22Rv1 (cell line): ENCODE measurements around the gene TM9SF4.

Source experiments
- H3K27ac ChIP-seq: fragments of 450-650 bp; 2 replicates; pipeline ENCODE4 v1.5.1; 2017
- ZFX ChIP-seq: fragments of 450-650 bp; IDR thresholded peaks from 2 replicates; pipeline ENCODE4 v1.6.1; 2017; ENCODE audit warnings: antibody characterized with exemption, borderline replicate concordance
- TF ChIP-seq, protein P1 (sequence below): fragments of 450-650 bp; IDR thresholded peaks from 2 replicates; pipeline ENCODE4 v1.5.1; 2017; ENCODE audit warnings: mild to moderate bottlenecking

TM9SF4 gene

DNA sequence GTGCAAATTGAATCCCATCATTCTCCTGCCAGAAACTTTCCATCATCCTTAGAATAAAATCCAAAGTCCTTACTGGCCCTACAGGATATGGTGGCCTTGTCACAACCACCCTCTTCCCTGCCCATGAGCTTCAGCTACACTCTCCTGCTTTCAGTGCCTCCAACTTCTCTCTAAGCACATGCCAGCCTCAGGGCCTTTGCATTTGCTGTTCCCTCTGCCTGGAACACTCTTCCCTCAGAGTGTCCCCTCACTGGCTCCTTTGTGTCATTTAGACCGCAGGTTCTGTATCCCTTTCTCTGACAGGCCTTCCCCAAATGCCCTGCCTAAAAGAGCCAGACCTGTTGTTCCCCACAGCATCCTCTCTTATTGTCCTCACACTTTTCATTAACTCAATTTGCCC is 39.2 kb upstream of the TM9SF4 start:
- H3K27ac ChIP-seq, result no peak overlapping the region
- TF ChIP-seq ZFX, result no peak
- TF ChIP-seq, protein P1, sequence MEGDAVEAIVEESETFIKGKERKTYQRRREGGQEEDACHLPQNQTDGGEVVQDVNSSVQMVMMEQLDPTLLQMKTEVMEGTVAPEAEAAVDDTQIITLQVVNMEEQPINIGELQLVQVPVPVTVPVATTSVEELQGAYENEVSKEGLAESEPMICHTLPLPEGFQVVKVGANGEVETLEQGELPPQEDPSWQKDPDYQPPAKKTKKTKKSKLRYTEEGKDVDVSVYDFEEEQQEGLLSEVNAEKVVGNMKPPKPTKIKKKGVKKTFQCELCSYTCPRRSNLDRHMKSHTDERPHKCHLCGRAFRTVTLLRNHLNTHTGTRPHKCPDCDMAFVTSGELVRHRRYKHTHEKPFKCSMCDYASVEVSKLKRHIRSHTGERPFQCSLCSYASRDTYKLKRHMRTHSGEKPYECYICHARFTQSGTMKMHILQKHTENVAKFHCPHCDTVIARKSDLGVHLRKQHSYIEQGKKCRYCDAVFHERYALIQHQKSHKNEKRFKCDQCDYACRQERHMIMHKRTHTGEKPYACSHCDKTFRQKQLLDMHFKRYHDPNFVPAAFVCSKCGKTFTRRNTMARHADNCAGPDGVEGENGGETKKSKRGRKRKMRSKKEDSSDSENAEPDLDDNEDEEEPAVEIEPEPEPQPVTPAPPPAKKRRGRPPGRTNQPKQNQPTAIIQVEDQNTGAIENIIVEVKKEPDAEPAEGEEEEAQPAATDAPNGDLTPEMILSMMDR, result no peak

DNA sequence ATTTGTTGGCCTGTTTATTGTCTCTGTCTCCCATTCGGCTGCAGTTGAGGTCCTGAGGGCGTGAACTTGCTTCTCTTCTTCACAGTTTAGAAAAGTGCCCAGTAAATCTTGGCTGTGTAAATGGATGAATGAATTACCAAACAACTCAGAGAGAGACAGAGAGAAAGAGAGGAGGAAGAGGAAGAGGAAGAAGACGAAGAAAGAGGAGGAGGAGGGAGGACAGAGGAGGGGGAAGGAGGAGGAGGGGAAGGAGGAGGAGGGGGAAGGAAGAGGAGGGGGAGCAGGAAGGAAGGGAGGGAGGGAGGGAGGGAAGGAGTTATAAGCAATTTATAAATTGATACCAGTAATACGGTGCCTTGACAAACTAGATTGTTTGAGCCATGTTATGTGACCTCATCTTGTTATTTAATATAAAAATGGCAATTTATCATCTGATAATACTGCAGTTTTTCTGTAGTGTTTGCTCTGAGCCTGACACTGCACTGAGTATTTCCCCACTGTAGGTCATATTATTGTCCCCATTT is 38.8 kb upstream of the TM9SF4 start:
- H3K27ac ChIP-seq, result no peak overlapping the region
- TF ChIP-seq ZFX, result no peak
- TF ChIP-seq, protein P1, result no peak

DNA sequence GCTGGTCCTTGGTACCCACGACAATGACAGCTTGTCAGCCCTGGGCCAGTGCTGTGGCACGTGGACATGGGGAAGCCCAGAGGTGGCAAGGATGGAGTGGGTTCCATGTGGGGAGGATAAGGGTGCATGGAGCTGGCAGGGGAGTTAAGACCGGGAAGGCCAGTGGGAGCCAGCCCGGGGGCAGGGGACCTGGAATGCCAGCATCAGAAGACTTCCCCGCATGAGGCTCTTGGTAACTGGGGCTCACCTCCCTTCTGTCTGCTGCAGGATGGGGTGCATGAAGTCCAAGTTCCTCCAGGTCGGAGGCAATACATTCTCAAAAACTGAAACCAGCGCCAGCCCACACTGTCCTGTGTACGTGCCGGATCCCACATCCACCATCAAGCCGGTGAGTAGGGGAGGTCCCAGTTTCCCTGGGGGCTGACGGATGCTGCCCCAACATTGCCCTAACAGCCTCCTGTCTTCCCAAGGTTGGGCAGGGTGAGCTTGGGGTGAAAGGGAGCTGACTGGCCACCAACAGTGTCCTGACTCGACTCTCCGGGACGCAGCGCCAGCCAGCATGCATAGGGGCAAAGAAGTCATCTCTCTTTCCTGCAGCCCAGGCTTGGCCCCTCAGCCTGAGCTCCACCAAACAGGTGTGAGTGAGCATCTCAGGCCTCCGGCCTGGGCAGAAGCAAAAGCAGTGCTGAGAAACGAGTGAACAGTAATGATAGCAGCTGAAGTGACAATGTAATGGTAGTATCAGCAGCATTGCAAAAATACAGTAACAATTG is 37.9 kb upstream of the TM9SF4 start:
- no peak overlapping the region for H3K27ac ChIP-seq
- TF ChIP-seq ZFX, result no peak
- TF ChIP-seq, protein P1, result no peak

DNA sequence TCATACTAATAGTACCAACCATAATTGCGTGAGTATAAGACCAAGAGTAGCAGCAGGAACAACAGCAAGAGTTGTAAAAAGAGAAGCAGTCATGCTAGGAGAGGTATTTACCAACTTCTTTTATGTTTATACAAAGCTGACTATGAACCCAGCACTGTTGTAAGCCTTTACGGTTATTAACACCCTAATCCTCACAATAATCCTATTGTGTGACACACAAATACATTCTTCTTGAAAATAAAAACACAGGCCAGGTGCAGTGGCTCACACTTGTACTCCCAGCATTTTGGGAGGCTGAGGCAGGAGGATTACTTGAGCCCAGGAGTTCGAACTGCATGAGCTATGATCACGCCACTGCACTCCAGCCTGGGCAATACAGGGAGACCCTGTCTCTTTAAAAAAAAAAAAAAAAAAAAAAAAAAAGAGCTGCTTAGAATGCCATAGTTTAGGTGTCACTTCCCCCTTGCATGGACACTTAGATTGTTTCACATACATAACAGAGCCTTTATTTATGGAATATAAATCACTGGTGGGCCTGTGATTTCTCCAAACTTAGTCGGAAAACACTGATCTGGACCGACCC is 37.3 kb upstream of the TM9SF4 start:
- TF ChIP-seq ZFX, result no peak
- TF ChIP-seq, protein P1, result no peak
- H3K27ac ChIP-seq, result no peak overlapping the region

DNA sequence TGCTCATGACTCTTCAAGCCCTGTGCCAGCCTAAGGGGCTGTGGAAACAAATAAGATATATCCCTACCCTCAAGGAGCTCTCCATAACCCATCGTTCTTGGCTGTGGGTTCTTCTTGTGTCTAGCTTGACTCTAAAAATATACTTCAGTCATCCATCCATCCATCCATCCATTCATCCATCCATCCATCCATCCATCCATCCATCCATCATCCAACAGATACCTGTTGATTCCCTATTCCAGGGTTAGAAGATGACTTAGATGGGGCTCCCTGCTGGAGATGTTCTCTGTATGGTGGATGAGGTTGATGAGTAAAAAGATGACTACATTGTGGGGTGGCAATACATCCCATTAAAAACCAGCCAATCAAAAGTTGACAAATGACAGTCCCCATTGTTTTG is 34.0 kb upstream of the TM9SF4 start:
- no peak overlapping the region for H3K27ac ChIP-seq
- no peak for TF ChIP-seq ZFX
- TF ChIP-seq, protein P1, result no peak

DNA sequence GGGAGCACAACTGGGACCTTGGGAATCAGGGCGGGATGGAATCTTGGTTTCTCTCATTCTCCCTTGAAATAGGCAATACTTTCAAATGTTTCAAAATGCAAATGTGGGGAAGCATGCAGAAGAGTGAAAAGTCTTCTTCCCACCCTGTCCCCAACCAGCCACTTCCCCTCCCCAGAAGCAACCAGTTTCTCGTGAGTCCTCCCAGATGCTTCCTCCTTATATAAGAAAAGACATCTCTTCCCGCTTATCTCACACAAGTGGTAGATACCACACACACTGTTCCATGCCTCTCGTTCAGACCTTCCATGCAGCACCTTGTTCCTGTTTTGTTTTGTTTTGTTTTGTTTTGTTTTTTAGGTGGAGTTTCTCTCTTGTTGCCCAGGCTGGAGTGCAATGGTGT is 32.3 kb upstream of the TM9SF4 start:
- H3K27ac ChIP-seq, result no peak overlapping the region
- no peak for TF ChIP-seq ZFX
- TF ChIP-seq, protein P1, result no peak

DNA sequence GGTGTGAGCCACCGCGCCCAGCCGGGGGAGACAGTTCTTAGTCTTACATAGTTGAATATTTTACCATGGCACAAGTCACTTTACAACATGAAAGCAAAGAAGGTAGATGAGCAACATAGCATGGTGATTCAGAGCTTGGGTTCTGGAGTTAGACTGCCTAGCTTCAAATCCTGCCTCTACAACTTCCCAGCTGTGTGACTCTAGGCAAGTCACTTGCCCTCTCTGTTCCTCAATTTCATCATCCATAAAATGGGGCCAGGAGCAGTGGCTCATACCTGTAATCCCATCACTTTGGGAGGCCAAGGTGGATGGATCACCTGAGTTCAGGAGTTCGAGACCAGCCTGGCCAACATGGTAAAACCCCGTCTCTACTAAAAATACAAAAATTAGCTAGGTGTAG is 31.2 kb upstream of the TM9SF4 start:
- no peak for TF ChIP-seq ZFX
- TF ChIP-seq, protein P1, result no peak
- no peak overlapping the region for H3K27ac ChIP-seq
